ENCODE measurements around the gene AGBL4.

AGBL4 gene

DNA sequence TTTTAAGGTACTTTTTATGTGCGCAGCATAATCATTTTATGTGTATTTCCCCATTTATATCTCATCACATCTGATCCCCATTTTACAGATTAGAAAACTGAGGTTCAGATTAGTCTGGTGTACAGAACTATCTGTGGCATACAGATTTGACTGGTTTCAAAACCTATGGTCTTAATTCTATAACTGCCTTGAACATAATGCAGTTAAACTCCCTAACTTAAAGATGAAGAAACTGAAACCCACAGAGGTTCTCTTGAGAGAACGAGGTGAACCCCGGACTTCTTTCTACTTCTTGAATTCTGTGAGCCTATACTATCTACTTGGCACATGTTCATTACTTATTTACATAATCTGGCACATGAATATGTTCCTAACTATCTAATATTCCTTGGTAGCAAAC lies 479.1 kb downstream of the AGBL4 start:
- no peak for DNase-seq
- Histone ChIP-seq H3K27ac (no peak overlapping the region), H3K36me3 (no peaks in the 10 kb centered on the region), H3K9me3 (ENCODE audit: severe bottlenecking) (peaks cover 4% of the 10 kb centered on the region), H3K4me3 (ENCODE audit: low read depth, low read length) (no peak overlapping the region), H3K27me3 (ENCODE audit: insufficient read depth, low read depth, severe bottlenecking) (no peaks in the 10 kb centered on the region)
- TF ChIP-seq, protein P1, sequence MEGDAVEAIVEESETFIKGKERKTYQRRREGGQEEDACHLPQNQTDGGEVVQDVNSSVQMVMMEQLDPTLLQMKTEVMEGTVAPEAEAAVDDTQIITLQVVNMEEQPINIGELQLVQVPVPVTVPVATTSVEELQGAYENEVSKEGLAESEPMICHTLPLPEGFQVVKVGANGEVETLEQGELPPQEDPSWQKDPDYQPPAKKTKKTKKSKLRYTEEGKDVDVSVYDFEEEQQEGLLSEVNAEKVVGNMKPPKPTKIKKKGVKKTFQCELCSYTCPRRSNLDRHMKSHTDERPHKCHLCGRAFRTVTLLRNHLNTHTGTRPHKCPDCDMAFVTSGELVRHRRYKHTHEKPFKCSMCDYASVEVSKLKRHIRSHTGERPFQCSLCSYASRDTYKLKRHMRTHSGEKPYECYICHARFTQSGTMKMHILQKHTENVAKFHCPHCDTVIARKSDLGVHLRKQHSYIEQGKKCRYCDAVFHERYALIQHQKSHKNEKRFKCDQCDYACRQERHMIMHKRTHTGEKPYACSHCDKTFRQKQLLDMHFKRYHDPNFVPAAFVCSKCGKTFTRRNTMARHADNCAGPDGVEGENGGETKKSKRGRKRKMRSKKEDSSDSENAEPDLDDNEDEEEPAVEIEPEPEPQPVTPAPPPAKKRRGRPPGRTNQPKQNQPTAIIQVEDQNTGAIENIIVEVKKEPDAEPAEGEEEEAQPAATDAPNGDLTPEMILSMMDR (IDR thresholded peaks at IDR 0.05; ENCODE audit: low read depth, low read length), result no peak

DNA sequence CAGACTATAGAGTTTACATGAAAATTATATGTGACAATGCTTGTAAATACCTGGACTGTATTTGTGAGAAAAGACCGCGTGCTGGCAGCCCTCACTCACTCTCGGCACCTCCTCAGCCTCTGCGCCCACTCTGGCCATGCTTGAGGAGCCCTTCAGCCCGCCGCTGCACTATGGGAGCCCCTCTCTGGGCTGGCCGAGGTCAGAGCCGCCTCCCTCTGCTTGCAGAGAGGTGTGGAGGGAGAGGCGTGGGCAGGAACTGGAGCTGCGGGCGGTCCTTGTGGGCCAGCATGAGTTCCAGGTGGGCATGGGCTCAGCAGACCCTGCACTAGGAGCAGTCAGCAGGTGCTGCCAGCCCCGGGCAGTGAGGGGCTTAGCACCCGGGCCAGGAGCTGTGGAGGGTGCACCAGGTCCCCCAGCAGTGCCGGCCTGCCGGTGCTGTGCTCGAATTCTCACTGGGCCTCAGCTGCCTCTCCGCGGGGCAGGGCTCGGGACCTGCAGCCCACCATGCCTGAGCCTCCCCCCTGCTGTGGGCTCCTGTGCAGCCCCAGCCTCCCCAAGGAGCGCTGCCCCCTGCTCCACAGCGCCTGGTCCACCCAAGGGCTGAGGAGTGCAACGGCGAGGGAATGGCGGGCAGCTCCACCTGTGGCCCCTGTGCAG lies 482.5 kb downstream of the AGBL4 start:
- H3K4me3 ChIP-seq (ENCODE audit: low read depth, low read length), result no peak overlapping the region
- DNase-seq, result no peak
- peaks cover 4% of the 10 kb centered on the region for H3K9me3 ChIP-seq (ENCODE audit: severe bottlenecking)
- H3K36me3 ChIP-seq, result no peaks in the 10 kb centered on the region
- no peaks in the 10 kb centered on the region for H3K27me3 ChIP-seq (ENCODE audit: insufficient read depth, low read depth, severe bottlenecking)
- TF ChIP-seq, protein P1 (IDR thresholded peaks at IDR 0.05; ENCODE audit: low read depth, low read length), result no peak
- H3K27ac ChIP-seq, result no peak overlapping the region

DNA sequence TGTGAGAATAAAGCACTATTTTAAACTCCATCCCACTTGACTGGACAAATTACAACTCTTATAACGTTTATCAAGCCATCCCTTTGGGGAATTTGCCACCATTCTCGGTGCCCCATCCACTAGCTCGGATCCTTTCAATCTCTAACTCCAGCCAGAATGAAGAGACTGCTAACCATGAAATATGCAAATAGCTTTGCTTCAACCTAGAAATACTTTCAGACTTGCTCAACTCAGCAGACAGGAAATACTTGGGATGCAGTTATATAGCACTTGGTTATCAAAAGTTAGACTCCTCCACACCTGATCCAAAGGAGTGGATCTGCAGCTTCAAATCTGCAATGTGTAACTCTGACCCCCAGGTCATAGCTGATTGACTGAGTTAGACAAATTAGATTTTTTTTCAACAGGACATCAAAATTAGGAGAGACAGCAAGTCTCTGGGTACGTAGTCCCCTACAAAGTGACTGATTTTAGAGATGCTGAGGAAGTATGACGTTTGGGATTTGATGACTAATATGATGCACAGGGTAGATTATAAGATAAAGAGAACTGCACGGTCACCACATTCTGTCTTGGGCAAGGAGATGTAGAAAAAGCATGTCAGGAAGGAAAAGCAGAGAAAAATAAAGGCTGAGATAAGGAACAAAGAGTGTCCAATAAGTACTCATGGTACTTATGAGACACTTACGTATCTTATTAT lies 496.0 kb downstream of the AGBL4 start:
- Histone ChIP-seq H3K4me3 (ENCODE audit: low read depth, low read length) (no peak overlapping the region), H3K9me3 (ENCODE audit: severe bottlenecking) (no peaks in the 10 kb centered on the region), H3K27ac (no peak overlapping the region), H3K27me3 (ENCODE audit: insufficient read depth, low read depth, severe bottlenecking) (no peaks in the 10 kb centered on the region), H3K36me3 (no peaks in the 10 kb centered on the region)
- TF ChIP-seq, protein P1 (IDR thresholded peaks at IDR 0.05; ENCODE audit: low read depth, low read length), result no peak
- no peak for DNase-seq

DNA sequence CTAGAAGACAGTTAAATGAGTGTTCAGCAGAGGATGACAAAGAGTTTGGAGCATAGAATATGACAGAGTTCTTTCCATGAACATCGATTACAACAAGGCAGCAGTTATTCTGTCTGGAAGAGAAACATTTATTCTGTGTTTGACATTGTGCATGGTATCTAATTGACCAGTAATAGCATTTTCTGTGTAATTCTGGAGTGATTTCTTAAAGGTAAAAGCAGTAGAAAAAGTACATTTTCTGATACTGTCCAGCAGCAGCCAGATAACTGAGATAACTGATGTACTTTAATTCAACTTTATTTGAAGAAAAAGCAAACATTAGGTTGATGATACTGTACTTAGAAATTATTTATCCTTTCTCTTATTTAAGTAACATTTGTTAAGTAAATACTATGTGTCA lies 497.1 kb downstream of the AGBL4 start:
- no peak overlapping the region for H3K4me3 ChIP-seq (ENCODE audit: low read depth, low read length)
- H3K36me3 ChIP-seq, result no peaks in the 10 kb centered on the region
- TF ChIP-seq, protein P1 (IDR thresholded peaks at IDR 0.05; ENCODE audit: low read depth, low read length), result no peak
- H3K27ac ChIP-seq, result no peak overlapping the region
- no peak for DNase-seq
- H3K9me3 ChIP-seq (ENCODE audit: severe bottlenecking), result no peaks in the 10 kb centered on the region
- H3K27me3 ChIP-seq (ENCODE audit: insufficient read depth, low read depth, severe bottlenecking), result no peaks in the 10 kb centered on the region

DNA sequence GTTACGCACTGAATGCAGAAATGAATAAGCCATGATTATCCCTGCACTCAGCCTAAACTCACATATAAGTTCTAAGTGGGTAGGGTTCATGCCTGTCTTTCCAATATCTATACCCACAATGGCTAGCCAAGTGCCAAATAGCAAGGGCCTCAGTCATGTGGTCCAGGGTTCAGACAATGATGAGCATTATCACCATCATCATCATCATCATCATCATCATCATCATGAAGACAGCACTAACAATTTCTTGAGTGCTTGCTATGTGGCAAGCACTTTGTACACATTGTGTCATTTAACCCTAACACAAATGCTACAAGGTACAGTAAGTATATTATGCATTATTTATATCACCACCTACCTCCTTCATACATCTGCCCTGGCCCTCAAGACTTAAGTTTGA lies 500.0 kb downstream of the AGBL4 start:
- no peaks in the 10 kb centered on the region for H3K9me3 ChIP-seq (ENCODE audit: severe bottlenecking)
- no peak overlapping the region for H3K4me3 ChIP-seq (ENCODE audit: low read depth, low read length)
- H3K27ac ChIP-seq, result no peak overlapping the region
- no peaks in the 10 kb centered on the region for H3K36me3 ChIP-seq
- TF ChIP-seq, protein P1 (IDR thresholded peaks at IDR 0.05; ENCODE audit: low read depth, low read length), result no peak
- H3K27me3 ChIP-seq (ENCODE audit: insufficient read depth, low read depth, severe bottlenecking), result no peaks in the 10 kb centered on the region
- DNase-seq, result no peak
